DND-41 (cell line): ENCODE data around the gene RBM18.

Experiments
- ATAC-seq: fragments of 200-7000 bp; cut with Tn5 transposase; 3 replicates; pipeline ENCODE4 v1.9.1; 2021; ENCODE audit warnings: low read depth; ENCODE audit not compliant: insufficient read depth
- DNase-seq: peaks from one replicate; pipeline ENCODE4 v3.0.0-alpha.2; 2020
- H2AFZ ChIP-seq: 2 replicates; pipeline ENCODE4 v1.6.0; 2012; ENCODE audit warnings: low read depth, low read length
- H3K27ac ChIP-seq: 2 replicates; pipeline ENCODE4 v1.5.1; 2012; ENCODE audit warnings: low read length, inconsistent platforms
- H3K27me3 ChIP-seq: fragments of 200-600 bp; sonication (generic); 2 replicates; pipeline ENCODE4 v1.6.0; 2012; ENCODE audit warnings: low read length, mild to moderate bottlenecking, inconsistent platforms; ENCODE audit not compliant: insufficient read depth, poor library complexity
- H3K36me3 ChIP-seq: 2 replicates; pipeline ENCODE4 v1.5.1; 2012; ENCODE audit warnings: low read length, inconsistent platforms; ENCODE audit not compliant: insufficient read depth
- H3K4me1 ChIP-seq: 2 replicates; pipeline ENCODE4 v1.5.1; 2012; ENCODE audit warnings: mild to moderate bottlenecking, low read length; ENCODE audit not compliant: insufficient read depth
- H3K4me2 ChIP-seq: 2 replicates; pipeline ENCODE4 v1.6.0; 2012; ENCODE audit warnings: mild to moderate bottlenecking, moderate library complexity, low read length, inconsistent platforms; ENCODE audit not compliant: insufficient read depth
- H3K4me3 ChIP-seq, 2 experiments: fragments of 200-600 bp in 1 of 2; shearing (Covaris generic) in 1 of 2; 2 replicates each; pipeline ENCODE4 v1.5.1; 2012 to 2016; ENCODE audit warnings: inconsistent platforms in 2 of 2, low read length in 2 of 2, mild to moderate bottlenecking in 2 of 2, low read depth in 1 of 2, moderate library complexity in 1 of 2
- H3K79me2 ChIP-seq: 2 replicates; pipeline ENCODE4 v1.6.0; 2012; ENCODE audit warnings: low read length, inconsistent platforms; ENCODE audit not compliant: insufficient read depth
- H3K9ac ChIP-seq: 2 replicates; pipeline ENCODE4 v1.6.0; 2012; ENCODE audit warnings: low read depth, mild to moderate bottlenecking, inconsistent platforms, low read length, moderate library complexity
- H3K9me3 ChIP-seq: 2 replicates; pipeline ENCODE4 v1.5.1; 2012; ENCODE audit warnings: low read length, moderate library complexity, mild to moderate bottlenecking, inconsistent platforms; ENCODE audit not compliant: insufficient read depth, severe bottlenecking
- H4K20me1 ChIP-seq: 2 replicates; pipeline ENCODE4 v1.6.0; 2012; ENCODE audit warnings: low read length; ENCODE audit not compliant: insufficient read depth
- CTCF ChIP-seq: IDR thresholded peaks from 2 replicates; pipeline ENCODE4 v1.5.1; 2012; ENCODE audit warnings: borderline replicate concordance, low read length, moderate library complexity, mild to moderate bottlenecking; ENCODE audit not compliant: poor library complexity, severe bottlenecking; ENCODE audit errors: extremely low read depth
- EZH2 ChIP-seq: IDR thresholded peaks from 3 replicates; pipeline ENCODE4 v1.6.1; 2012; ENCODE audit warnings: borderline replicate concordance, low read depth, mild to moderate bottlenecking, moderate library complexity, low read length, inconsistent platforms; ENCODE audit not compliant: severe bottlenecking

The RBM18 gene

GRCh38 chr9:122209451-122209850 is 55.2 kb downstream of the RBM18 start:
- no peaks in the 10 kb centered on the region for H3K79me2 ChIP-seq
- H3K4me2 ChIP-seq = no peak overlapping the region
- no peaks in the 10 kb centered on the region for H3K9me3 ChIP-seq
- H3K27ac ChIP-seq = no peak overlapping the region
- H2AFZ ChIP-seq = no peak overlapping the region
- H3K9ac ChIP-seq = no peak overlapping the region
- H3K27me3 ChIP-seq = peaks cover 2% of the 10 kb centered on the region
- TF ChIP-seq EZH2 (no peak), CTCF (no peak)
- no peak overlapping the region for H3K4me3 ChIP-seq
- DNase-seq (no peak), ATAC-seq (no peak)
- H3K36me3 ChIP-seq = no peaks in the 10 kb centered on the region
- H3K4me1 ChIP-seq = no peaks in the 10 kb centered on the region
- H4K20me1 ChIP-seq = 0 out of 2 replicates have a peak, but pooled peaks cover 3% of the 10 kb centered on the region

- Histone ChIP-seq H3K4me1 (no peaks in the 10 kb centered on the region), H3K27ac (no peak overlapping the region), H3K79me2 (no peaks in the 10 kb centered on the region), H3K27me3 (peaks cover 2% of the 10 kb centered on the region), H4K20me1 (0 out of 2 replicates have a peak, but pooled peaks cover 3% of the 10 kb centered on the region), H3K9me3 (no peaks in the 10 kb centered on the region), H3K36me3 (no peaks in the 10 kb centered on the region), H3K4me2 (no peak overlapping the region), H3K9ac (no peak overlapping the region), H3K4me3 (no peak overlapping the region), H2AFZ (no peak overlapping the region)
- no peak for ATAC-seq
- DNase-seq = no peak
- no peak for TF ChIP-seq EZH2
- no peak for TF ChIP-seq CTCF
Observed at GRCh38 chr9:122207096-122207495, 57.5 kb downstream of the RBM18 start.

- ATAC-seq (no peak), DNase-seq (no peak)
- H3K4me1 ChIP-seq = no peaks in the 10 kb centered on the region
- no peak for TF ChIP-seq CTCF
- TF ChIP-seq EZH2 = no peak
- no peak overlapping the region for H3K4me2 ChIP-seq
- H3K36me3 ChIP-seq = no peaks in the 10 kb centered on the region
- H3K27ac ChIP-seq = no peak overlapping the region
- no peaks in the 10 kb centered on the region for H3K79me2 ChIP-seq
- H3K9ac ChIP-seq = no peak overlapping the region
- peaks cover 2% of the 10 kb centered on the region for H3K27me3 ChIP-seq
- no peaks in the 10 kb centered on the region for H3K9me3 ChIP-seq
- H2AFZ ChIP-seq = no peak overlapping the region
- 0 out of 2 replicates have a peak, but pooled peaks cover 3% of the 10 kb centered on the region for H4K20me1 ChIP-seq
- no peak overlapping the region for H3K4me3 ChIP-seq
Observed at GRCh38 chr9:122206118-122207046, 58.3 kb downstream of the RBM18 start.
